ENCODE results near the gene LCN1.

DNA sequence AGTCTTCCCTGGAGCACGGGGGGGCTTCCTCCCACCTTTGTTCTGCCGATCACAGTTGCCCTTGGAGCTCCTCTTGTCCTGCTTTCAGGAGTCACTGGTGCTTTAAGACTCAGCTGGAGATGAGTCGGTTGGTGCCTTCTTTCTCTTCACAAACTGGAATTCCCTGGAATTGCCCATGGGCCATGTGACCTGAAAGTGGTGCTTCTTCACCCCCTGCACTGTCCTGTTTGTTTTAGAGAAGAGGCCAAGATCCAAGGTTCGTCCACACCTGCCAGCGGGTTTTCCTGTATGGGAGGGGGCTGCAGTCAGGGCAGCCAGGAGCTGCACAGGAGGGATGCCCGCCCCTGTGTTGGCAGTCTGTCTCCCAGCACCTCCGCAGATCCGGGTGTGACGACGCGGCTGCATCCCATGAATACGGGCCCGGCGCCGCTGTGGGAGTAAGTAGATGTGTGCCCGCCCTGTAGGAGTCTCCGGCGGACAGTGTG, 30.2 kb upstream of the LCN1 start:
- TF ChIP-seq, protein P1, sequence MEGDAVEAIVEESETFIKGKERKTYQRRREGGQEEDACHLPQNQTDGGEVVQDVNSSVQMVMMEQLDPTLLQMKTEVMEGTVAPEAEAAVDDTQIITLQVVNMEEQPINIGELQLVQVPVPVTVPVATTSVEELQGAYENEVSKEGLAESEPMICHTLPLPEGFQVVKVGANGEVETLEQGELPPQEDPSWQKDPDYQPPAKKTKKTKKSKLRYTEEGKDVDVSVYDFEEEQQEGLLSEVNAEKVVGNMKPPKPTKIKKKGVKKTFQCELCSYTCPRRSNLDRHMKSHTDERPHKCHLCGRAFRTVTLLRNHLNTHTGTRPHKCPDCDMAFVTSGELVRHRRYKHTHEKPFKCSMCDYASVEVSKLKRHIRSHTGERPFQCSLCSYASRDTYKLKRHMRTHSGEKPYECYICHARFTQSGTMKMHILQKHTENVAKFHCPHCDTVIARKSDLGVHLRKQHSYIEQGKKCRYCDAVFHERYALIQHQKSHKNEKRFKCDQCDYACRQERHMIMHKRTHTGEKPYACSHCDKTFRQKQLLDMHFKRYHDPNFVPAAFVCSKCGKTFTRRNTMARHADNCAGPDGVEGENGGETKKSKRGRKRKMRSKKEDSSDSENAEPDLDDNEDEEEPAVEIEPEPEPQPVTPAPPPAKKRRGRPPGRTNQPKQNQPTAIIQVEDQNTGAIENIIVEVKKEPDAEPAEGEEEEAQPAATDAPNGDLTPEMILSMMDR (IDR thresholded peaks at IDR 0.05 in 4 of 5, conservative IDR thresholded peaks at IDR 0.05 in 1 of 5), result no peak
- TF ChIP-seq POLR2A (IDR thresholded peaks at IDR 0.05), result no peak
